GM23248 (cell line): ENCODE data around the gene GAD2.

Source experiments
- EZH2 ChIP-seq: fragments of 200-600 bp; sonication (generic); IDR thresholded peaks from 2 replicates; pipeline ENCODE4 v1.6.1; 2018; ENCODE audit warnings: antibody characterized with exemption, mild to moderate bottlenecking; ENCODE audit not compliant: insufficient read depth, poor library complexity, severe bottlenecking
- EZH2phosphoT487 ChIP-seq: fragments of 200-600 bp; sonication (generic); IDR thresholded peaks from 2 replicates; pipeline ENCODE4 v1.6.1; 2018; ENCODE audit warnings: antibody characterized with exemption, moderate library complexity, mild to moderate bottlenecking, low read depth; ENCODE audit not compliant: insufficient read depth

DNA sequence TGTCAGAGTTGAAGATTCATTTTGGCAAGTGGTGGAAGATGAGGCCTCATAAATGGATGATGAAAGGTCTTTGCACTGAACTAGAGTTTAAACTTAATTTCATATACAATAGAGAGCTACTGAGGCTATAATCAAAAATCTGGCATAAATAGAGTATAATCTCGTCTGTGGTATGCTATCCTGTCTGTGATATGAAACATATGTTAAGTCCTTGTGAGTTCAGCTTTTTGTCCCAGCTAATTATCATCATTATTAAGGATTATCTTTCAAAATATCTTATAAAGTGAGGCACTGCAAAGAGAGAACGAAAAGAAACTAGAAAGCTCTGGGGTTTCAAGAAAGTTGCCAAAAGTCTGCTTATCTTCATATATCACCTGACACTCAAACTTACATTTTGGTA, 83.4 kb downstream of the GAD2 start:
- no peak for TF ChIP-seq EZH2phosphoT487
- TF ChIP-seq EZH2 = no peak
